ENCODE measurements around the gene EHMT1.
"Not testable (repeated sequence)": the region's sequence is repeated elsewhere in the genome, so short reads cannot be mapped to it uniquely, and the experiment has no call there.

GRCh38 chr9:137627406-137627805 lies 8.6 kb downstream of the EHMT1 start:
- not testable (repeated sequence) for TF ChIP-seq E2F4 (IDR thresholded peaks at IDR 0.05; ENCODE audit: low read depth, low read length); SMC3 (IDR thresholded peaks at IDR 0.05; ENCODE audit: borderline replicate concordance, low read length); POLR2A (IDR thresholded peaks at IDR 0.05; ENCODE audit: low read depth, low read length)

Measured in GM12878 (cell line).